CD4-positive, alpha-beta T cell treated with Interleukin-6 at 100 ng/mL for 8 hours (primary cell): ENCODE measurements around the gene C11orf71.

Experiments
- DNase-seq: peaks from one replicate; pipeline ENCODE4 v3.0.0-alpha.2; 2020; ENCODE audit warnings: mixed read lengths, low spot score

Gene C11orf71

DNA sequence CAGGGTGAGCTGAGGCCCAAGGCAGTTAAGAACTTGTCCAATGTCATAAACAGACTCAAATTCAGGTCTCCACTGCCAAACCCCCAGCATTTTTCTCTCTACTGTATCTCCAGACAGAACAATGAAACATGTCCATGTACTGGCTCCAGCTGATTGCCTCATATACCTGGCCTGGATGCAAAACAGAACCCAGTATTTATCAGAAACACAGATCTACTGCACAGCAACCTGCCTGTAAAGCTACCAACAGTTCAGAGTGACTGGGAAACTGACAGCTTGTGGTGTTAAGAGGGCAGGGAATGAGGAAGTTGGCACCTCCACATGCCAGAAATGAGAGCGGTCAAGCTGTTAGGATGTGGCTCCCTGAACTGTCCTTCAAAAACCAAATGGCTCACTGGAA is 41.6 kb downstream of the C11orf71 start:
- DNase-seq: no peak

DNA sequence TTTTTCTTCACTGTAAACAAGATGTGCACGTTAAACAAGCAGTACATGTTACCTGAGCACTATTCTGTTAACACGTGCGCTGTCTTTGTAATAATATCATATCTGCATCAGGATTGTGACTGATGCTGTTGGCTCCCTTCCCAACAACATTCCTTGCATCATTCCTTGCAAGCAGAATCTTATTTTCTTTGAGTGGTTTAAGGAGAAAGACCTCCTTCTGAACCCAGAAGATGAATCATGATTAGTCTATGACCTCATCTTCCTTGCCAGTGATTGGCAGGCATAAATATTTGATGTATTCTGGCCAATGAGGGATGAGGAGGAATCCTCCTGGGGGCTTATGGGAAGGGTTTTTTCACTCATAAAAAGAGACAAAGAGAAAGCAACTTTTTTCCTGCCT is 46.2 kb downstream of the C11orf71 start:
- no peak for DNase-seq

GRCh38 chr11:114353443-114353842 is 46.9 kb downstream of the C11orf71 start:
- no peak for DNase-seq

DNA sequence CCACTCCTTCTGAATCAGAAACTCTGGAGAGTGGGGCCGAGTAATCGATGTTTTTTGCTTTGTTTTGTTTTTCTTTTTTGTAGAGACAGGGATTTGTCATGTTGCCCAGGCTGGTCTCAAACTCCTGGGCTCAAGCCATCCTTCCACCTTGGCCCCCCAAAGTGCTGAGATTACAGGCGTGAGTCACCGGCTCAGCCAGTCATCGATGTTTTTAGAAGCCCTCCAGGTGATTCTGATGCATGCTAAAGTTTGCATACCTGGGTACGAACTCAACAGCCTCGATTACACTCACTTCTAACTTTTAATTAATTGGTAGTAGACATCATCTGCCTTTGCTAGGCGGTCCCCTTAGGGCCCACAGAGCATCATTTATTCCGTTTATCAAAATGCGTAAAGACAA is 50.3 kb downstream of the C11orf71 start:
- no peak for DNase-seq
